ENCODE data around the gene GRIP1. TPM values are rescaled to one million over a fixed set of nuclear protein-coding genes. Genes with fewer than 3 reads are reported as not detected.
A peak's percentile ranks its signal among the peaks of the same experiment; 100 is the strongest.

The GRIP1 gene
- total RNA-seq, 1 donor from 2014 or later, result 122 TPM

GRCh38 chr12:66694666-66695613 is 16.1 kb upstream of the GRIP1 start:
- DNase-seq (ENCODE audit: low spot score in 2 of 2) (no peak), FAIRE-seq (no peak)

DNA sequence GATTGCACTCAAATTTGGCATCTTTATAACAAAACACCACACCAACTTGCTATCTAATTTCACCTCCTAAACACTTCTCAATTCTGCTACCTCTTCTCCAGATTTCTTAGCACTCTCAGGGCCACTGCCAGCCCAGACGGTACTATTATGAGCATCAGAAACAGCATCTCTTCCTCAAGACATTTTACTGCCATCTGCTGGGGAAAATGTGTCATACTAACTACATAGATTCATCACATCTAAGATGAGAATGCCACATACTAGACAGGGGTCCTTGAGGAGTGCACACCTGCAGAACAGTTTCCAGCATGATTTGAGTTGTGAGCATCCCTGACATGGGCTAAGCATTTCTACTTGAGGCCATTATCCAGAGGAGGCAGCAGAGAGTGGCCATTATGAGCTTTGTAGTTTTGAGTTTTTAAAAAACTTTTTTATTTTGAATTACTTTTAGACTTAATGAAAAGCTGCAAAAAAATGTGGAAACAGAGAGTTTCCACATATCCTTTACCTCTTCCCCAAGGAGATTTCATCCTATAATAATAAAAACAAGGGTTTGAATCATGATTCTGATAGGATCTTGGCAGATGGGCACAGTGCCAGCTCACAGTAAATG is 15.1 kb upstream of the GRIP1 start:
- FAIRE-seq, result no peak

GRCh38 chr12:66692986-66693385 is 14.1 kb upstream of the GRIP1 start:
- DNase-seq (ENCODE audit: low spot score in 2 of 2), result no peak
- FAIRE-seq, result no peak

More for the DNA sequence above, 15.1 kb upstream of the GRIP1 start:
- DNase-seq (ENCODE audit: low spot score in 2 of 2), result peak in 1 of 2 donors; percentile 19

DNA sequence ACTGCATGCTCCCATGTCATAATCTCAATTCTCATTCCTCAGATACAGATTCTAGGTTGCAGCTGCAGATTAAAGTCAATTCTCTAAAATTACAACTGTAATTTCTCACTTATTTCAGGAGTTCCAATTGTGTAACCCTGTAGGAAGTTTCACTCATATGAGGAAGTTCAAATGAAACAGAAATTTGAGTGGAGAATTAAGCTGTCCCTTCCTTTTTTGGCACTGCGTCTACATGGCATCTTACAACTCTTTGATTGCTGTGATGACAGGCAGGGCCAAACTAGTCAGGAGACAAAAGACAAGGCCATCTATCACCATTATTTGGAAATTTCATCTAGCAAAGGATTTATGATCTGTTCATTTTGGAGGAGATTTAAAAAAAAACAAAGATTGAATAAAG is 13.3 kb upstream of the GRIP1 start:
- no peak for DNase-seq (ENCODE audit: low spot score in 2 of 2)
- no peak for FAIRE-seq

- DNase-seq (ENCODE audit: low spot score in 2 of 2) (peak in 1 of 2 donors; percentile 10), FAIRE-seq (no peak)
Measured at GRCh38 chr12:66688846-66689439, 10.1 kb upstream of the GRIP1 start.

DNA sequence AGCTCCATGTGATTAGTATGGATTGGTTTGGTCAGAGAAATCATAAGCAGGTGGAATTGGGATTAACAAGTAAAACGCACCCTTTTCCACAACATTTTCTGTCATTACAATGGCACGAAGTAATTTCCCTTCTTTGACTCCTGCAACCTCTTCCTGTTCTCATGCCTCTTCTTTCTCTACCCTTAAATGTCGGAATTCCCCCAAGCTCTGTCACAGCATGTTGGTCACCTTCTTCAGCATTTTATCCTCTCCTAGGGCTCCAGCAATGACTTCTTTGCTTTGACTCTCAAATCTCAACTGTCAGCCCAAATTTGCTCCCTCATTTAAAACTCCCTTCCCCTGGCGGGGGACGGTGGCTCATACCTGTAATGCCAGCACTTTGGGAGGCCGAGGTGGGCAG is 5.3 kb upstream of the GRIP1 start:
- no peak for FAIRE-seq
- no peak for DNase-seq (ENCODE audit: low spot score in 2 of 2)

GRCh38 chr12:66683822-66684221 is 4.9 kb upstream of the GRIP1 start:
- DNase-seq (ENCODE audit: low spot score in 2 of 2), result no peak
- no peak for FAIRE-seq

GRCh38 chr12:66683073-66683472 is 4.2 kb upstream of the GRIP1 start:
- FAIRE-seq, result no peak
- no peak for DNase-seq (ENCODE audit: low spot score in 2 of 2)

DNA sequence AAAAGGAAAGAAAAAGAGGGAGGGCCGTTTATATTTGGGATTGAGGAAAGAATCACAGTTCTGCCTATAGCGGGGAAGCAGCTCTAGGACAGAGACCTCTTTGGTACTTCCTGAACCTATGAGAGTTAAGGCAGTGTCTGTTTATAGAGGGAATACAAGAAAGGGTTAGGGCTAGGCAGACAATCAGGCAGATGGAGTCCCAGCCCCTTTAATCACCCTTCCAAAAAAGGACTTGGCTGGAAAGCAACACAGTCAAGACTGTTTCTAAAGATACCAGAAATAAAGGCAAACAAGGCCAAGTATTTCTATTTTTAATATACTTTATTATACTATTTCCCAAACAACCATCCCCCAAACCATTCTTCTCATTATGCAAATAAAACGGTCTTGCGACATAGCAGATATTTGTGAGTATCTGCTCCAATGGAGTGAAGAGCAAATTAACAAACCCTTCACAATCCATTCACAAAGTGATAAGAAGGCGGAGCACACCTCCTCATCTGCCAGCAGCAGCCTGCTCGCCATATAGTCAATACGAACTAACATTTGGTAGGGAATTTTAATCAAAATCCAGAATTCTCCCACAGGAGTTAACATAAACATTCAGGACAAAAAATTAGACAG is 697 bp upstream of the GRIP1 start:
- no peak for FAIRE-seq
- DNase-seq (ENCODE audit: low spot score in 2 of 2), result no peak

GRCh38 chr12:66676241-66676640 is 2.6 kb downstream of the GRIP1 start:
- DNase-seq (ENCODE audit: low spot score in 2 of 2) (no peak), FAIRE-seq (no peak)

GRCh38 chr12:66674495-66675122 is 4.3 kb downstream of the GRIP1 start:
- FAIRE-seq (no peak), DNase-seq (ENCODE audit: low spot score in 2 of 2) (no peak)

DNA sequence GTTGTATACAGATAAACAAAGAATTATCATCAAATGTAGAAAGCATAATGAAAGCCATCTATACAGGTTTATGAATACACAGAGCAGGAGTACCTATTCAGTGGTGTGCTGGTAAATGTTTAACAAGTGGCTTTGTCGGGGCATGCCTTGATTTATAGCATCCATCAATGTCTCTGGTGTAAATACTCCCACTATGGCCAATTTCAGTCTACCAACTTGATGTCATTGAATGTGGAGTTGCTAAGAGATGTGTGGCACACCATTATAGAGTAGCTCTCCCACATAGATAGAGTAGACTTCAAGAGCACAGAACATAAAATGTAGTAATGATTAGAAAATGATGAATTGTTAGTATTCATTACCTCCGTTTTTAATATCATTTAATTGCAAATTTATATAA is 9.3 kb downstream of the GRIP1 start:
- no peak for FAIRE-seq
- no peak for DNase-seq (ENCODE audit: low spot score in 2 of 2)

DNA sequence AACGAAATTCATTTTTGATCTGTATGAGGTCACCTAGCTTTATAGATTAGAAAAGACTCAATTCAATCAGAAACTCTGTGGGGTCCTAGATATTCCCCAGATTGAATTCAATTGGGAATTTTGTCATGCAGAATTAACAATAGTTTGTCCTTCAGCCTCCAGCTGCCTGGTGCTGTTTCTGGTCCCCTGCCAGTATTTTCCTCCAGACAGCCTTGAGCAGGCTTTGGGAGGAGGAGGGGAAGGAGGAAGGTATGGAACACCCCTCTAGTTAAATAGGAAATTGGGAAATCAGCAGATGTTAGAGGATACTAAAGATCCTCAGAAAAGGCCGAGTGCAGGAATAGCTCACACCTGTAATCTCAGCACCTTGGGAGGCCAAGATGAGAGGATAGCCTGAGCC is 10.6 kb downstream of the GRIP1 start:
- FAIRE-seq (no peak), DNase-seq (ENCODE audit: low spot score in 2 of 2) (no peak)

DNA sequence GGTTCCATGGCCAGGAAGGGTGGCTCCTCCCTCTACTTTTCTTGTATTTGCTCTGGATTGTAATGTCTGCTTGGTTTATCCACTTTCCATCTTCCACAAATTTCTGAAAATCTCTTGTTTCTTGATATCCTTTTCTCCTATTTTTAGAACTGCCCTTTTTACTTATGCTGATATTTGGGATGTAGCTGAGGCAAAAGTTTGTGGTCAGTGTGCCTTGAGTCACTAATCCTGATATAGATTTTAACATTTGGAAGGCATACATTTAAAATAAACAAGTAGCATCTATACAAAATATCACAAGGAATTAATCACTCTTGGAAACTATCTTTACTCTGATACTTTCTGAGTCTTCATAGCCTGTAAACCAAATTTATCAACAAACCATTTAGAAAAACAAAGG is 11.0 kb downstream of the GRIP1 start:
- no peak for FAIRE-seq

DNA sequence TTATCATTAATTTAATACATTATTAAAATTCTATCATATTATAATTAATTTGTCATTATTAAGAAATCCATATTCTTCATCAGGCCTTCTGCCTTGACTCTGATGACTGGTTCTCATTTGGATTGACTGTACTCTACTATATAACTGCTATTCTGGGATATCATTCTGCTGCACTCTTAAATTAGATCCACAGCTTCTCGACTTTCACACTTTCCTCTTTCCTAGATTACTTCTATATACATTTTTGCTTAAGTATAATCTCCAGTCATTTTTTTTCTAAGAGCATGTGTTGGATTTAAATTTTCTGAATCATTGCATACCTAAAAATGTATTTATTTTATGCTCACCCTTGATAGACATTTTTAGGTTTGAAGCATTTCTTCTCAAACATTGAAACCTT is 12.4 kb downstream of the GRIP1 start:
- DNase-seq (ENCODE audit: low spot score in 2 of 2), result no peak

More for the DNA sequence above, 11.0 kb downstream of the GRIP1 start:
- DNase-seq (ENCODE audit: low spot score in 2 of 2), result no peak

GRCh38 chr12:66665435-66665985 is 13.4 kb downstream of the GRIP1 start:
- FAIRE-seq (no peak), DNase-seq (ENCODE audit: low spot score in 2 of 2) (no peak)

More for the DNA sequence above, 12.4 kb downstream of the GRIP1 start:
- no peak for FAIRE-seq

DNA sequence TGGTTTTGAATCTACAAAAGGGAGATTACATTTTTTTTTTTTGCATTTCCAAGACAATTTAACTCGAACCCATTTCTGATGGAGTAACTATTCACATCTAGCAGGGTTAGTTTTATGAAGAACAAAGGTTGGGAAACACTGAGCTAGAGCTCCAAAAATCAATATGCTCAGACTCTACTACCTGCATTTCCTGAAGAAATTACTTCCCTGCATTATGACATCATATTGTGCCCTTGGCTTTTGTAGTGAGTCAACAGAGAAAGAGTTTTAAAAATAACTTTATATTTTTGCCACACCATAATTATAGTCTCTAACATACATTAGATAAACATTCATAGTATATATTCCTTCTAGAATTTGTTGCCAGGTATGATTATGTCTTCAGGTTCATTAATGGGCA is 14.8 kb downstream of the GRIP1 start:
- DNase-seq (ENCODE audit: low spot score in 2 of 2) (no peak), FAIRE-seq (no peak)

DNA sequence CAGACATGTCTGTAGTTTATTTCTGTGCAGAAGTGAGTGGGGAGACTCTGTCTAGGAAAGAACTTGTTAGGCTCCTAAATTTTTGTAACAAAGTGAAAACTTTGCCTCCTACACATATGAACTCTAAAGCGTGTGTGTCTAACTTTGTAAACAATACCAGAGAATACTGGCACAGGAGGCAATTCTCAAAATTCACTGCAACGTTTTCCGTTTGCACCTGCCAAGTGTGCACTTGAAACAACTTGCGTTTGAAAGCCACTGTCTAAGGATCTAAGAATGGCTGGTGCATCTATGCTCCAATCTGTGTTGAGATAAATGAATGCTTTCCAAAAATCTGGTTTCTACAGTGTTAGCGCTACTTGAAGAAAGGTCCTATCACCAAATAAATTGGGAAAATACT is 15.3 kb downstream of the GRIP1 start:
- DNase-seq (ENCODE audit: low spot score in 2 of 2) (no peak), FAIRE-seq (no peak)

DNA sequence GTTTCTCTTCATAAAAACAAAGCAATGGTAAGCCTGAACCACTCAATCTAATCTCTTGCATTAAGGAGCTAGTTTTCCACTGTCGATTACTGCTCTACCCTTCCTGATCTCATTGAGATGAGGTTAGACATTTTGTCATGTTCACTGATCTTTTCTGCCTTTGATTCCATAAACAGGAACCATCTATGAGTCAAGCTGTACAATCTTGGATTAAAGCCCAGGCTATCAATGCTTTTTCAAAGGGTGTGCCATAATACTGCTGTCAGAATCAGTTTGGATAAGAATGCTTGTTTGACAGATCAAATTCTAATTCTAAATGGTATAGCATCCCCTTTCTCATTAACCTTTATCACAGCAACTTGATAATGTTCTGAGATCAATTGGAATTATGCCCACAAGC is 16.1 kb downstream of the GRIP1 start:
- DNase-seq (ENCODE audit: low spot score in 2 of 2) (no peak), FAIRE-seq (no peak)

GRCh38 chr12:66662179-66662578 is 16.7 kb downstream of the GRIP1 start:
- FAIRE-seq (no peak), DNase-seq (ENCODE audit: low spot score in 2 of 2) (no peak)

All from frontal cortex (tissue), 4 donors.